ENCODE results near the gene CMTM1.

The CMTM1 gene

GRCh38 chr16:66520406-66521170 lies 45.7 kb upstream of the CMTM1 start:
- in situ Hi-C loops (cut with HindIII; ENCODE audit: low sequenced_read_pairs), result no loop called here
- H3K4me3 ChIP-seq (ENCODE audit: low read depth, low read length), result no peak overlapping the region
- DNase-seq (ENCODE audit: low read depth, low spot score), result no peak
- TF ChIP-seq CTCF (IDR thresholded peaks at IDR 0.05; ENCODE audit: low read depth, low read length), result no peak

GRCh38 chr16:66521252-66521713 lies 45.0 kb upstream of the CMTM1 start:
- in situ Hi-C loops (cut with HindIII; ENCODE audit: low sequenced_read_pairs), result no loop called here
- no peak overlapping the region for H3K4me3 ChIP-seq (ENCODE audit: low read depth, low read length)
- DNase-seq (ENCODE audit: low read depth, low spot score), result no peak
- TF ChIP-seq CTCF (IDR thresholded peaks at IDR 0.05; ENCODE audit: low read depth, low read length), result no peak

GRCh38 chr16:66521951-66522771 lies 44.1 kb upstream of the CMTM1 start:
- in situ Hi-C loops (cut with HindIII; ENCODE audit: low sequenced_read_pairs), result no loop called here
- H3K4me3 ChIP-seq (ENCODE audit: low read depth, low read length), result no peak overlapping the region
- TF ChIP-seq CTCF (IDR thresholded peaks at IDR 0.05; ENCODE audit: low read depth, low read length), result no peak
- DNase-seq (ENCODE audit: low read depth, low spot score), result peak; percentile 97

GRCh38 chr16:66522816-66523590 lies 43.2 kb upstream of the CMTM1 start:
- in situ Hi-C loops (cut with HindIII; ENCODE audit: low sequenced_read_pairs), result no loop called here
- no peak for DNase-seq (ENCODE audit: low read depth, low spot score)
- TF ChIP-seq CTCF (IDR thresholded peaks at IDR 0.05; ENCODE audit: low read depth, low read length), result no peak
- no peak overlapping the region for H3K4me3 ChIP-seq (ENCODE audit: low read depth, low read length)

GRCh38 chr16:66523861-66524354 lies 42.3 kb upstream of the CMTM1 start:
- TF ChIP-seq CTCF (IDR thresholded peaks at IDR 0.05; ENCODE audit: low read depth, low read length), result no peak
- H3K4me3 ChIP-seq (ENCODE audit: low read depth, low read length), result no peak overlapping the region
- no peak for DNase-seq (ENCODE audit: low read depth, low spot score)
- in situ Hi-C loops (cut with HindIII; ENCODE audit: low sequenced_read_pairs), result no loop called here

- in situ Hi-C loops (cut with HindIII; ENCODE audit: low sequenced_read_pairs), result no loop called here
- TF ChIP-seq CTCF (IDR thresholded peaks at IDR 0.05; ENCODE audit: low read depth, low read length), result no peak
- DNase-seq (ENCODE audit: low read depth, low spot score), result no peak
- H3K4me3 ChIP-seq (ENCODE audit: low read depth, low read length), result no peak overlapping the region
Observed at GRCh38 chr16:66524601-66525164, 41.6 kb upstream of the CMTM1 start.

Data from astrocyte of the spinal cord (primary cell).